ENCODE data around the gene KIF2A.

The KIF2A gene

DNA sequence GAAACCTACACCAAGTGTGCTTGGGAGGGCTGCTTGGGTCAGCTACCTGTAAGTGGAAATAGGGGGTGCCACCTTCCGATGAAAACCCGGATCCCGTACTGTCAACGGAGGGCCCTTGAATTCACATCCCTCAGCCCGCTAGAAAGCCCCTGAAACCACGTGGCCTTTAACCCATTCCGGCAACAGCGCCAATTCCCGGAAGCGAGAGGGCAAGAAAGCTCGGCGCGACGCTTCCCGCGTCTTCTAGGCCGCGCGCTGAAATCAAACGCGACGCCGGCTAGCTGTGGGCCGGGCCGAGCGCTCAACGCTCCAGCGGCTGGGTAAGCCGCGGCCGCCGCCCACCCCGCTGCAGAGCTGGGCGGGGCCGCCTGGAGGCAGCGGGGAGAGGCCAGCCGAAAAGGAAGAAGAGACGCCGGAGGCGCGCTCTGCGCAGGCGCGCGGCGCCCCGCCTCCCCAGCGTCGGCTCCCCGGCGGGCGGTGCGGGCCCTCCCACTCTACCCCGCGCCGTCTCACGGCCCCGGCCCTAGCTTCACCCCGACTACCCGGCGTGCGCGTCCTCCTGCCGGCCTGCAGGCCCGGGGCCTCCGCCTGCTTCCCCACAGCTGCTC, at the start of gene KIF2A:
Gene KIF2A, plus strand, starts transcription at position 492 of the 608 bp plus-strand sequence. CDS start 267 bp downstream, outside the sequence.
- peak; percentile 17 to 93 (median 84) for DNase-seq

- no peak for DNase-seq
Observed at GRCh38 chr5:62257020-62257367, 49.0 kb upstream of the KIF2A start.

DNA sequence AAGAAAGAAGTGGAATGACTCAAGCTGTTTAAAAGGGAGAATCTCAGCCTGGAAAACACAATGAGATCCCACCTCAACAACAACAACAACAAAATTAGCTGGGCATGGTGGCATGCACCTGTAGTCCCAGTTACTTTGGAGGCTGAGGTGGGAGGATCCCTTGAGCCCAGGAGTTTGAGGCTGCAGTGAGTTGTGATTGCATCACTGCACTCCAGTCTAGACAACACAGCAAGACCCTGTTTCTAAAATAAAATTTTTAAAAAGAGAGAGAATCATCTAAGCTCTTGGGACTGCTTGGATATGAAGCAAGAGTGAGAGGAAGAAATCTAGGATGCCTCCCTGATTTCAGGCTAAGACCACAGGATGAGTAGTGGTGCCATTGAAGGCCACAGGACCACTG, 47.4 kb upstream of the KIF2A start:
- DNase-seq: no peak

GRCh38 chr5:62259699-62260250, 46.2 kb upstream of the KIF2A start:
- no peak for DNase-seq

DNA sequence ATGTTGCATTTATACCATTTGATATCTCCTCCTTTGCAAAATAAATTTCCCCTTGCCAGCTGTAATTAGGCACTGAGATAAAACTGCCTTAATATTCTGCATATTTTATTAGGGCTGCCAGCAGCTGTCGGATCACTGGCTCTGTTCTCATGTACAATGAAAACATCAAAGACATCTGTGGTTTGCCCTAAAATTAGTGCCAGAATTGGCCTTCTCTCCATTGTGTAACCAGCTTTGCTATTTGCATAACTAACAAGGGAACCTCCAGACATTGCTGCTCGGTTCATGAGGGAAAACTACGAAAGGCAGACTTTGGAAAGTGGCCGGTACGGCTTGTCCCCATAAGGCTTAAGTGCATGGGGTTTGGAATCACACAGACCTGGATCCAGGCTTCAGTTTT, 45.5 kb upstream of the KIF2A start:
- peak in 10 of 56 donors; percentile 3 to 31 (median 10) for DNase-seq

GRCh38 chr5:62263401-62263800, 42.6 kb upstream of the KIF2A start:
- DNase-seq: no peak

- DNase-seq: no peak
Observed at GRCh38 chr5:62265648-62266112, 40.3 kb upstream of the KIF2A start.

GRCh38 chr5:62266573-62266972, 39.4 kb upstream of the KIF2A start:
- no peak for DNase-seq

GRCh38 chr5:62268234-62268633, 37.8 kb upstream of the KIF2A start:
- peak in 16 of 56 donors; percentile 1 to 64 (median 16) for DNase-seq

GRCh38 chr5:62268792-62269191, 37.2 kb upstream of the KIF2A start:
- no peak for DNase-seq

DNA sequence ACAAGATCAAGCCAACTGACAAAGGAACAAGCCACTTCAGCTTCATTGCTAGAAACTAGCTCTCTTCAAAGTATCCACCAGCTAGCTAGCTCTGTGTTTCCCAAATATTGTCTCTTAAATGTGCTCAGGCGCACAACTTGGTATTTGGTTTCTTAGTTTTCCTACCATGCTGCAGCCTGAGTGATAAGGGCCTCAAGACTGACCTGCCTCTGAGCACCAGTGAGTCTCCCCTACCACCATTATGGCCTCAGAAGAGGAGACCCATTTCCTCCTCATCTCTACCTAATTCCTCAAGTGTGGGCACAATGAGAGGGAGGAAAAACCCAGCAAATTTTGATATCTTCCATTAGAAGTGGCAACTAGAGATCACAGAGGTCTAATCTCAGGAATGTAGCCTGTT, 34.6 kb upstream of the KIF2A start:
- no peak for DNase-seq

GRCh38 chr5:62271870-62272269, 34.1 kb upstream of the KIF2A start:
- DNase-seq: no peak

GRCh38 chr5:62273687-62274086, 32.3 kb upstream of the KIF2A start:
- peak in 25 of 56 donors; percentile 2 to 45 (median 24) for DNase-seq

DNA sequence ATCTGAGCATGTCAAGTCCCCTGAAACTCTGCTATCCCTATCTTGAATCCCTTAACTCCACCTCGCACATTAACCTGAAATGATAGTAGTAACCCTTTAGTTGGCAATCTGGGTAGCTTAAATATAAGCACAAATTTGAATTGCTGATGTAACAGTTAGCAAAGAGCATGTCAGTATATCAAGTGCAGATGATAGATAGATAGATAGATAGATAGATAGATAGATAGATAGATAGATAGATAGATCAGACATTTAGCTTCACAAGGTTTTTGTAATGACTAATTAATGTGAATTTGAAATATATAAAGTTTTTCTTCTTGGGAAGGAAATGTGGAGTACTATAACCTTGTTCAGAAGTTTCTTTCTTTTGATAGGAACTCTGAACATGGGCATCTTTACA, 30.4 kb upstream of the KIF2A start:
- DNase-seq: no peak

DNA sequence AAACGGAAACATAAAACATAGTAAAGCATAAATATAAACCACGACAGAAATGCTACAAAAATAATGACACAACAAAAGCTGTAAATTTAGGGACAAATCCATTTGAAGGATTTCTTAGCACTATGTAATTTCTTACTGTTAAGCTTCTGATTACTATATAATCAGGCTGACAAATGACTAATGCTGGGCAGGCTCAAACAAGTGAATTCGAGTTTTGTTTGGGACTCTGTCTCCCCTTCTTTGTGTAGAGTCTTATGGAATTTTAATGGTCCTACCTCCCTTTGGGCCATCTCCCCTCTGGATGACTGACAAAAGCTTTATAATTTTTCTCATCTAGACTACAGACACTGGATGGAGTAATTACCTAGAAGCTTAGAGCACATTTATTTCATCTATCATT, 24.6 kb upstream of the KIF2A start:
- no peak for DNase-seq

DNA sequence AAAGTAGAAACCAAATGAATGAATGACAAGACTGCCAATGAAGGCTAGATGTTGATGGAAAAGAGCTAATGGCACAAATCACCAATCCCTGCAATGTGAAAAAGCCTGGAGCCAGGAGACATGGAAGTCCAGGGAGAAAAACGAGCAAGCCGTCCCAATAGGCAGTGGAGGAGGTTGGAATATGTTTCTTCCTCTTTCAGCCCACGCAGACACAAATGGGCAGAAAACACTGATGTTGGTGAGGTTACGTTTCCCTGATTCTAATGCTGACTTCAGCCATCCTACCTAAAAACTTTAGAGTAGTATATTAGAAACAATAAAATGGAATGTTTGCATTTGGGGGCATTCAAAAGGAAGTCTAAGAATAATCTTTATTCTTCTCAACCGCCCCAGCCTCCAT, 23.9 kb upstream of the KIF2A start:
- DNase-seq: no peak

DNA sequence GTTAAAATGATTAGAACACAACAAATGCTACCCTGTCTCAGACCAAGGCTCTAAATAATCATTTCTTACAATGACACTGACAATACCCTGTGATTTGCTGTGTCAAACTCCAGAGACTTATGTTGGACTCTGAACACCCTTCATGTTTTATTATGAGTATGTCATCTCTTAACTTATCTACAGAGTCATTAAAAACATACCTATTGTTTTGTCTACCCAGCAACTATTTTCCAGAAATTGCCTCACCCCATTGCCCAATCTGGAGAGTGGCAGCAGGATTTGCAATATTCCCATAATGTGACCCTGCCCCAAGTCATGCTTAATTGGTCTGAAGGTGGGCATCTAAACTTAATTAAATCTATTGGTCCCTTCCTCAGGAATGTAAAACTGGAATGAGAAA, 23.0 kb upstream of the KIF2A start:
- no peak for DNase-seq

DNA sequence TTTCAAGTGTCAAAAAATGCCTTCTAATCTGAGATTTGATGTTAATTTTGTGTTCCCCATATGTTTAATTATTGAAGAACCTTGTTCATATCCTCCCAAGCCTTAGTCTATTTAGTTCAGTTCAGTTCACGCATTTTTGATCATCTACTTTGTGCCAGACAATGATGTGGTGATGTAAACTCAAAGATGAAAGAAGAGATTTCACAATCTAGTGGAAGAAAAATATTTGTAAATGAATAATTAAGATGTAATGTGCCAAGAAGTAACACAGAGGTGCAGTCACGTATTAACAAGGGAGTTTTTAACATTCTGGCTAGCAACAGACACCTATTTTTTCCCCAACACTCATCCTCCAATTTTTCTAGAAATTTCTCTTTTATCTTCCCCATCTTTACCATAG, 22.1 kb upstream of the KIF2A start:
- no peak for DNase-seq

DNA sequence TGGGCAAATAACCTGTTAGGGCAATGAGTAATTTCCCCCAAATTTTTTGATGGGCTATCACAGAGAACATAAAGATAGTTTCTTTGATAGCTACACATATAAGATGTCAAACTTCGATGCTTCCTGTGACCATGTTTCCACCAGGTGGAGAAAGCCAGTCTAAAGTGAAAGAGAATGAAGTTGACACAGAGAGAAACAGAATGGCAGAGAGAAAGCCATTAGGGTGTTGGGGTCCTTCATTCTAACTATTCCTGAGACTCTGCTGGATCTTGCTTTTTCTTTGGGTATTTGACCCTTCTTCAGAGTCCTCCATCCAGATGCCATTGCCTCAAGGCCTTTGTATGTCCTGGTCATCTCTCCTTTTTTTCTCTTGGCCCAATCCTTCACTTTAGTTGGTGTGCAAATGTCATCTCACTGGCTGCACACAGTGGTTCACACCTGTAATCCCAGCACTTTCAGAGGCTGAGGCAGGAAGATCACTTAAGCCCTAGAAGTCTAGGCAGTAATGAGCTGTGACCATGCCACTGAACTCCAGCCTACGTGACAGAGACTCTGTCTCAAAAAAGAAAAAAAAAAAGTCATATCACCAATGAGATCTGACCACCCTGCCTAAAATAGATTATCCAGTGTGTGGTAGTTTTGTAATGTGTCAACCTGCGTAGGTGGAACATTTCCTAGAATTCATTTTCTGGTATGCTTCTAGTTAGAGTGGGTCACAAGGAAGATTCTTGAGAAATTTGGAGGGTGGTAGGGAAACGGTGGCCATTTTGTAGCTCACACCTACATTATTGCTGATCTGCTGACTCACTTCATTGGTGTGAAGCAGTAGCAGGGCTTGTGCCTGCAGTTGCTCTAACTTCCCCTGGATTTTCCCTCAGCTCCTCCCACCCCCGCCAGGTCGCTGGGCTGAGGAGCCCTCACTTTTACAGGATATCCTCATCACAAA, 20.8 kb upstream of the KIF2A start:
- DNase-seq: no peak

- no peak for DNase-seq
Observed at GRCh38 chr5:62286834-62287233, 19.2 kb upstream of the KIF2A start.

GRCh38 chr5:62287237-62287636, 18.8 kb upstream of the KIF2A start:
- DNase-seq: no peak

DNA sequence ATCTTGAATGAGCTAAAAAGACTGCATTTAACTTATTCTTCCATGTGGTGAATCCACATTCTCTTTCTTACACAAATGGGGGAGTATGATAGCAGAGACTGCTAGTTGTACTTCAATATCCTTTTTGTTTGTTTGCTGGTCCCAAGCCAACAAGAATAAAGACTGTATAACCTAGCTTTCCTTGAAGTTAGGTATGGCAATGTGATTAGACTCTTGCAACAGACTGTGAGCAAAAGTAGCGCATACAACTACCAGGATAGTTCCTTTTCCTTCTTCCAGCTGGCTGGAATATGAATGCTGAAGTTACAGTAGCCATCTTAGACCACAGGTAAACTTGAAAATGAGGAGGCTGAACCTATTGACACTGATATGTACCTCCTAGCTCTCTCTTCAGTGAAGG, 17.9 kb upstream of the KIF2A start:
- DNase-seq: no peak
